Measurements from ENCODE around the gene LUZP2.

- TF ChIP-seq CTCF (IDR thresholded peaks at IDR 0.05) (no peak), POLR2A (IDR thresholded peaks at IDR 0.05) (no peak)
These were observed 336.7 kb downstream of the LUZP2 start for GRCh38 chr11:24833573-24833972.
